ENCODE data around the gene SLC18B1. TPM values are rescaled to one million over a fixed set of nuclear protein-coding genes. Genes with fewer than 3 reads are reported as not detected.

SLC18B1 gene
- polyA plus RNA-seq, 2 of the 4 experiments (the other 2 are of a cell fraction) = 4.5 to 17.4 TPM

DNA sequence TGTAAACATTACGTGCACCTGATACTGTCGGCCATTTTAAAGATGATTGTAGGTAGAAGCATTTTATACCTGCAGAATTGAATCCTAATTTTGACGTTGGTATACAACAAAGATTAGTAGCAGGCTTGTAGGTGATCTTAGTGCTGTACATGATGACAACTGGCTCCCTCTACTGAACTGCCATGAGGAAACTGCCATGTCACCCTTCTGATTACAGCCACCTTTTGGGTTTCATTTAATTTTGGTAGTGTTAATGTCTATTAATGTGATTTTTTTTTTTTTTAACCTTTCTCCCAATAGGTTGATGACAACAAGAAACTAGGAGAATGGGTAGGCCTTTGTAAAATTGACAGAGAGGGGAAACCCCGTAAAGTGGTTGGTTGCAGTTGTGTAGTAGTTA lies 18.2 kb upstream of the SLC18B1 start:
- TF ChIP-seq CBX8 (IDR thresholded peaks at IDR 0.05) = no peak
- 0 out of 5 replicates have a peak, but pooled peaks of 1 of the 2 experiments have one; percentile 17 for TF ChIP-seq JUN (IDR thresholded peaks at IDR 0.05)
- Histone ChIP-seq H3K4me2 (peak overlapping the region; percentile 91), H3K9me3 (no peaks in the 10 kb centered on the region), H3K4me3 (peak overlapping the region; percentile 89), H3K27ac (peak overlapping the region in 1 of 2 experiments; percentile 98; a peak in 2 of 6 replicates), H3K4me1 (peaks cover 49% of the 10 kb centered on the region)
- WGBS (ENCODE audit: missing lambda C conversion rate) = 37% methylated on average over 4 of the region's 4 CpGs
- CTCF ChIA-PET = interaction anchor here (1.0 kb wide), 1 partner anchor 14 kb away, joined by 5 read pairs; no protein-coding TSS in a partner anchor
- POLR2A ChIA-PET = interaction anchor here (0.7 kb wide), 1 partner anchor 18 kb away, joined by 4 read pairs; the partner anchor contains the start of gene SLC18B1
- DNase-seq (ENCODE audit: low read depth in 1 of 2, low spot score in 1 of 2) (no peak), FAIRE-seq (no peak), ATAC-seq (no peak)

DNA sequence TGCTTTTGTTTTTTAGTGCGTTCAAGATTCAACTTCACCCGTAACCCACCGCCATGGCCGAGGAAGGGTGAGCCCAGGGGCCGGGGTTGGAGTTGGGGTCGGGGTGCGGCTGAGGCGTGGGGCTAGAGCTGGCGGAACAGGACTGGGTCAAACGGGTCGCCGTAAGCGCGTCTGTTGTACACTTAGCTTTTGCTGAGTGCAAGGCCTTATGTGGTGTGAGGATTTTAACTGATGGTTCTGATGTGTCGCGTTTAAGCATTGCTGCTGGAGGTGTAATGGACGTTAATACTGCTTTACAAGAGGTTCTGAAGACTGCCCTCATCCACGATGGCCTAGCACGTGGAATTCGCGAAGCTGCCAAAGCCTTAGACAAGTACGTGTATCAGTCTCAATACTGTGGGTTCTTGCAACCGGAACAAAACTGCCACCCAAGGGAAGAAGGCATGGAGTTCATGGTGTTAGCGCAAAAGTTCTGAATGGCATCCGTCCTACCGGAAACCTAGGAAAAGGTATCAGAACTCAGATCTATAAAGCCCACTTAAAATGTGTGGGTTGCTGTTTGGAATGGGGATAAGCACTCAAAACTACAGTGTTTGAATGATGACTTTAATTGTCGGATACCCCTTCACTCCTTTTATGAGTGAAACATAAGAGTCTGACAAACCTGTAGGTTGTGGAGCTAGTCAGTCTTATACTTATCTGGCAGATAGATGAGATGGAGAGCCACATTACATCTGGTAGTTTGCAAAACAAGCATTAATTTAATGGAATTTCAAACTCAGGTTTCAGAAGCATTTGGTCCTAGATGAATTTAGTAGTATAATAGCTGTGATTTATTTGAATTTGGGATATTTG lies 16.5 kb upstream of the SLC18B1 start:
- Histone ChIP-seq H3K4me3 (peak overlapping the region; percentile 89), H3K27ac (peak overlapping the region; percentile 96 to 98), H3K4me1 (peaks cover 41% of the 10 kb centered on the region), H3K4me2 (peak overlapping the region; percentile 91), H3K9me3 (no peaks in the 10 kb centered on the region)
- 1% methylated on average over 21 of the region's 27 CpGs for WGBS (ENCODE audit: missing lambda C conversion rate)
- DNase-seq (ENCODE audit: low read depth in 1 of 2, low spot score in 1 of 2) (no peak), FAIRE-seq (no peak), ATAC-seq (peak; percentile 17 to 26; a peak in 5 of 6 replicates)
- TF ChIP-seq, protein P1, sequence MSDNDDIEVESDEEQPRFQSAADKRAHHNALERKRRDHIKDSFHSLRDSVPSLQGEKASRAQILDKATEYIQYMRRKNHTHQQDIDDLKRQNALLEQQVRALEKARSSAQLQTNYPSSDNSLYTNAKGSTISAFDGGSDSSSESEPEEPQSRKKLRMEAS (IDR thresholded peaks at IDR 0.05) = no peak
- TF ChIP-seq HOXA7 (CRISPR knock-in tag; IDR thresholded peaks at IDR 0.05) = no peak
- no peak for TF ChIP-seq JUNB (IDR thresholded peaks at IDR 0.05)
- peak; percentile 42; the same call in 1 of the 2 replicates for TF ChIP-seq RARB (CRISPR knock-in tag; IDR thresholded peaks at IDR 0.05)
- TF ChIP-seq JUN (IDR thresholded peaks at IDR 0.05) = peak; percentile 12 to 28; a peak in 4 of 5 replicates
- no peak for TF ChIP-seq CBX8 (IDR thresholded peaks at IDR 0.05)
- TF ChIP-seq CEBPB (IDR thresholded peaks at IDR 0.05) = no peak
- TF ChIP-seq PHF8 (IDR thresholded peaks at IDR 0.05; ENCODE audit: borderline replicate concordance, low read depth) = 0 out of 2 replicates have a peak, but pooled peaks have one; percentile 92
- TF ChIP-seq SMC3 (IDR thresholded peaks at IDR 0.05) = no peak
- no peak for TF ChIP-seq CBX2 (IDR thresholded peaks at IDR 0.05; ENCODE audit: borderline replicate concordance, low read depth)
- no peak for TF ChIP-seq MAZ (IDR thresholded peaks at IDR 0.05; ENCODE audit: borderline replicate concordance, low read depth, low read length)
- no peak for TF ChIP-seq RAD21 (conservative IDR thresholded peaks at IDR 0.05 in 1 of 2, IDR thresholded peaks at IDR 0.05 in 1 of 2)
- ChIA-PET CTCF (no interaction called here), POLR2A (interaction anchor here (0.9 to 2.0 kb wide), 9 partner anchors 8 to 737 kb away, joined by 3 to 13 read pairs (median 3); partner anchors contain the start of genes SLC18B1 and STX7)

DNA sequence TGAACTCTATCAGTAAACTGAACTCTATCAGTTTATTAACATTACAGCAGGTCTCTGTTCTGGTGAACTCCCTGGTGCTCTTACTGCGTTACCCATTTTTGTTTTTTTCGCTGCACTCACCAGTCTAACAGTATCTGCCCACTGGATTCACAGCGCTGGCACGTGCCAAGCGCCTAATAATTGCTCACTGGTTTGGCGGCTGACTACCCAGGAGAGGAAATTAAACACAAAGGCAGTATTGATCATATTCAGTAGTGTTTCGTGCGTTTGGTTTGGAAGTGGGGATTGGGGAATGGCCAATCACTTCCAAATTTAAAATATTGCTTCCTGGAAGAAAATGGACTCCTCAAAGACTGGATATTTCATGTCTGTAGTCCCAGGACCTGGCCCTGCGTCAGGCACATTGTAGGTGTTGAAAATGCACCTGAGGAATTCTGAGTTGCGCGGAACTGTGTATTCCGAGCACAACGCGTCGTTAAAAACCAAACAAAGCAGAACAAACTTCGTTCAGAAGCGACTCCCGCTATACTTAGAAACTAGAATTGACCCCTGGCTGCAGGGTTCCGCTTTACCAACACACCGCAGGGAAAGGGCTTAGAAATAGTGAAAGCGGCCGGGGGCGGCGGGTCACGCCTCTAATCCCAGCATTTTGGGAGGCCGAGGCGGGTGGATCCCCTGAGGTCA lies 14.9 kb upstream of the SLC18B1 start:
- peak in 1 of 2 experiments; percentile 22; a peak in 3 of 6 replicates for ATAC-seq
- Histone ChIP-seq H3K4me2 (peak overlapping the region; percentile 93), H3K9me3 (no peaks in the 10 kb centered on the region), H3K4me1 (peaks cover 25% of the 10 kb centered on the region), H3K4me3 (peak overlapping the region; percentile 89), H3K27ac (peak overlapping the region; percentile 96 to 98)
- DNase-seq (ENCODE audit: low read depth in 1 of 2, low spot score in 1 of 2) = peak in 1 of 2 experiments; percentile 33
- no peak for TF ChIP-seq RAD21 (conservative IDR thresholded peaks at IDR 0.05 in 1 of 2, IDR thresholded peaks at IDR 0.05 in 1 of 2)
- TF ChIP-seq, protein P1 (IDR thresholded peaks at IDR 0.05) = peak; percentile 78
- TF ChIP-seq, protein P2, sequence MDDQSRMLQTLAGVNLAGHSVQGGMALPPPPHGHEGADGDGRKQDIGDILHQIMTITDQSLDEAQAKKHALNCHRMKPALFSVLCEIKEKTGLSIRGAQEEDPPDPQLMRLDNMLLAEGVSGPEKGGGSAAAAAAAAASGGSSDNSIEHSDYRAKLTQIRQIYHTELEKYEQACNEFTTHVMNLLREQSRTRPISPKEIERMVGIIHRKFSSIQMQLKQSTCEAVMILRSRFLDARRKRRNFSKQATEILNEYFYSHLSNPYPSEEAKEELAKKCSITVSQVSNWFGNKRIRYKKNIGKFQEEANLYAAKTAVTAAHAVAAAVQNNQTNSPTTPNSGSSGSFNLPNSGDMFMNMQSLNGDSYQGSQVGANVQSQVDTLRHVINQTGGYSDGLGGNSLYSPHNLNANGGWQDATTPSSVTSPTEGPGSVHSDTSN (IDR thresholded peaks at IDR 0.05) = no peak
- peak; percentile 84 for TF ChIP-seq BHLHE40 (IDR thresholded peaks at IDR 0.05; ENCODE audit: low read depth, low read length)
- peak; percentile 73; the same call in 1 of the 2 replicates for TF ChIP-seq CHD4 (IDR thresholded peaks at IDR 0.05; ENCODE audit: borderline replicate concordance)
- 0 out of 2 replicates have a peak, but pooled peaks have one; percentile 33 for TF ChIP-seq EHF (CRISPR knock-in tag; IDR thresholded peaks at IDR 0.05)
- no peak for TF ChIP-seq ZSCAN20 (CRISPR knock-in tag; IDR thresholded peaks at IDR 0.05)
- TF ChIP-seq, protein P3, sequence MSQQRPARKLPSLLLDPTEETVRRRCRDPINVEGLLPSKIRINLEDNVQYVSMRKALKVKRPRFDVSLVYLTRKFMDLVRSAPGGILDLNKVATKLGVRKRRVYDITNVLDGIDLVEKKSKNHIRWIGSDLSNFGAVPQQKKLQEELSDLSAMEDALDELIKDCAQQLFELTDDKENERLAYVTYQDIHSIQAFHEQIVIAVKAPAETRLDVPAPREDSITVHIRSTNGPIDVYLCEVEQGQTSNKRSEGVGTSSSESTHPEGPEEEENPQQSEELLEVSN (IDR thresholded peaks at IDR 0.05; ENCODE audit: borderline replicate concordance, low read depth) = peak; percentile 59; the same call in 1 of the 2 replicates
- 2% methylated on average over 27 of the region's 27 CpGs for WGBS (ENCODE audit: missing lambda C conversion rate)
- no peak for FAIRE-seq
- CTCF ChIA-PET = interaction anchor here (5.9 kb wide), 1 partner anchor 14 kb away, joined by 29 read pairs; the partner anchor contains the start of gene SLC18B1
- POLR2A ChIA-PET = interaction anchor here (0.6 to 1.1 kb wide), 2 partner anchors 15 to 1185 kb away, joined by 3 to 13 read pairs; partner anchors contain the start of genes MED23 and SLC18B1

All from A549 (cell line).